DOHH2 (cell line): ENCODE data around the gene LEMD1.

ENCODE experiments used
- H3F3A ChIP-seq: fragments of 200-600 bp; sonication (generic), shearing (Covaris generic); 2 replicates; pipeline ENCODE4 v1.6.0; 2016; ENCODE audit warnings: antibody characterized with exemption, mild to moderate bottlenecking; ENCODE audit not compliant: control insufficient read depth, insufficient read depth
- H3K27ac ChIP-seq: fragments of 200-600 bp; sonication (generic); 2 replicates; pipeline ENCODE4 v1.5.1; 2014; ENCODE audit warnings: low read depth, mild to moderate bottlenecking, low read length, moderate library complexity
- H3K27me3 ChIP-seq: fragments of 200-600 bp; sonication (generic); 2 replicates; pipeline ENCODE4 v1.6.1; 2014; ENCODE audit warnings: mild to moderate bottlenecking, low read length, mixed read lengths; ENCODE audit not compliant: control insufficient read depth
- H3K36me3 ChIP-seq: fragments of 200-600 bp; sonication (generic); 2 replicates; pipeline ENCODE4 v1.6.1; 2014; ENCODE audit warnings: mild to moderate bottlenecking, low read length, moderate library complexity, mixed read lengths; ENCODE audit not compliant: control insufficient read depth
- H3K4me1 ChIP-seq: fragments of 200-600 bp; sonication (generic); 2 replicates; pipeline ENCODE4 v1.6.1; 2014; ENCODE audit warnings: mild to moderate bottlenecking, low read length, mixed read lengths; ENCODE audit not compliant: control insufficient read depth
- H3K4me2 ChIP-seq: fragments of 200-600 bp; sonication (generic); 2 replicates; pipeline ENCODE4 v1.6.0; 2014; ENCODE audit warnings: mild to moderate bottlenecking, low read length, moderate library complexity
- H3K4me3 ChIP-seq: fragments of 200-600 bp; sonication (generic); 2 replicates; pipeline ENCODE4 v1.5.1; 2014; ENCODE audit warnings: mild to moderate bottlenecking, low read length, mixed read lengths
- H3K79me2 ChIP-seq: fragments of 200-600 bp; sonication (generic); 2 replicates; pipeline ENCODE4 v1.6.1; 2014; ENCODE audit warnings: mild to moderate bottlenecking, low read length, mixed read lengths; ENCODE audit not compliant: control insufficient read depth
- H3K9me2 ChIP-seq: fragments of 200-600 bp; sonication (generic); replicated peaks from 2 replicates; pipeline ENCODE4 v1.6.1; 2014; ENCODE audit warnings: mild to moderate bottlenecking, low read length, mixed read lengths; ENCODE audit not compliant: control insufficient read depth
- H3K9me3 ChIP-seq: fragments of 200-600 bp; sonication (generic); 2 replicates; pipeline ENCODE4 v1.6.1; 2014; ENCODE audit warnings: antibody characterized with exemption, low read length, mixed read lengths; ENCODE audit not compliant: control insufficient read depth, insufficient read depth
- H4K20me1 ChIP-seq: fragments of 200-600 bp; sonication (generic); 2 replicates; pipeline ENCODE4 v1.6.0; 2014; ENCODE audit warnings: low read depth, mild to moderate bottlenecking, antibody characterized with exemption, low read length, moderate library complexity; ENCODE audit not compliant: control insufficient read depth, insufficient read depth
- EZH2phosphoT487 ChIP-seq: fragments of 200-600 bp; sonication (generic); IDR thresholded peaks from 2 replicates; pipeline ENCODE4 v1.6.1; 2017; ENCODE audit warnings: borderline replicate concordance, mild to moderate bottlenecking, antibody characterized with exemption, low read length, moderate library complexity, mixed read lengths
- TF ChIP-seq, protein P1 (sequence below): fragments of 200-600 bp; sonication (generic); IDR thresholded peaks from one replicate; pipeline ENCODE4 v1.5.1; 2014; ENCODE audit warnings: antibody characterized with exemption, mild to moderate bottlenecking, low read depth, low read length; ENCODE audit not compliant: poor library complexity, severe bottlenecking

The LEMD1 gene

DNA sequence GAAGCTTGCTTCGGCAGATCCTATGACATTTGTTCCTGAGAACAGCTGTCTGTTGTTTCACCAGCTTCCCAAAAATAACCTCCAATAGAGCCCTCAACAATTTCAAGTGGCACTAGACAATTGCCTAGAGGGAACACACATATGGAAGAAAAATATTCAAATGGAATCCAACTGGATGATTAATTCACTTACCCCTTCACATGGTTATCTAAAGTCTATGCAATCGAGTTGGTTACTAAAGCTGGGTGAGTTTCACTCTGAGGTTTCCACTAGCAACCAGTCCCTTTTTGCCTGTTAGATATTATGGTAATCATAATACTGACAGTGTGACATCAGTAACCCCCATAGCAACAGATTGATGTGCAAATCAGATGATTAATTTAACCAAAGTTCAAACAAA, at the start of gene LEMD1:
TSS of gene LEMD1 (minus strand) at position 259 of the 400 bp plus-strand sequence. CDS start 1,520 bp downstream, outside the sequence.
- H3K4me3 ChIP-seq, result no peak within 1 kb of the TSS
- H3K4me2 ChIP-seq, result no peak within 1 kb of the TSS
- H3K36me3 ChIP-seq, result no peaks in the 10 kb centered on the region
- H4K20me1 ChIP-seq, result no peaks in the 10 kb centered on the region
- no peaks in the 10 kb centered on the region for H3K79me2 ChIP-seq
- no peaks in the 10 kb centered on the region for H3F3A ChIP-seq
- H3K4me1 ChIP-seq, result no peaks in the 10 kb centered on the region
- H3K9me3 ChIP-seq, result no peaks in the 10 kb centered on the region
- H3K9me2 ChIP-seq, result no peaks in the 10 kb centered on the region
- H3K27me3 ChIP-seq, result peaks cover 7% of the 10 kb centered on the region; the same call in 1 of the 2 replicates
- no peak for TF ChIP-seq EZH2phosphoT487
- TF ChIP-seq, protein P1, sequence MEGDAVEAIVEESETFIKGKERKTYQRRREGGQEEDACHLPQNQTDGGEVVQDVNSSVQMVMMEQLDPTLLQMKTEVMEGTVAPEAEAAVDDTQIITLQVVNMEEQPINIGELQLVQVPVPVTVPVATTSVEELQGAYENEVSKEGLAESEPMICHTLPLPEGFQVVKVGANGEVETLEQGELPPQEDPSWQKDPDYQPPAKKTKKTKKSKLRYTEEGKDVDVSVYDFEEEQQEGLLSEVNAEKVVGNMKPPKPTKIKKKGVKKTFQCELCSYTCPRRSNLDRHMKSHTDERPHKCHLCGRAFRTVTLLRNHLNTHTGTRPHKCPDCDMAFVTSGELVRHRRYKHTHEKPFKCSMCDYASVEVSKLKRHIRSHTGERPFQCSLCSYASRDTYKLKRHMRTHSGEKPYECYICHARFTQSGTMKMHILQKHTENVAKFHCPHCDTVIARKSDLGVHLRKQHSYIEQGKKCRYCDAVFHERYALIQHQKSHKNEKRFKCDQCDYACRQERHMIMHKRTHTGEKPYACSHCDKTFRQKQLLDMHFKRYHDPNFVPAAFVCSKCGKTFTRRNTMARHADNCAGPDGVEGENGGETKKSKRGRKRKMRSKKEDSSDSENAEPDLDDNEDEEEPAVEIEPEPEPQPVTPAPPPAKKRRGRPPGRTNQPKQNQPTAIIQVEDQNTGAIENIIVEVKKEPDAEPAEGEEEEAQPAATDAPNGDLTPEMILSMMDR, result no peak
- no peak within 1 kb of the TSS for H3K27ac ChIP-seq

DNA sequence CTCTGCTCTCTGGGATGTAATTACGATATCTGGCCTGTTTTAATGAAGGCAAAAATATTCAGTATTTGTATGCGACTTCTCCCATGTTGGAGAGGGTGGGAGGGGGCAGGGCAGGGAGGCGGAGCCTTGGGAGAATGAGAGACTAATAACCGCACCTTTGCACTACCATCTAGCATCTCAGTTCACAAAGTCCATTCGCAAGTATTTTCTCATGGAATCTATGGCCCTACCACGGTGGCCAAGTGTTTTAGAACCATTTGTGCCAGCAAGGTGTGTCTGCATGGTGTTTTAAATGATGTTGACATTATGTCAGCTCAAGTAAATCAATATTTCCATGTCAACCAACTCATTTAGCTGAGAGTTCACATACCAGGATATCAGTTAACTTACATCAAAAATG, 48.3 kb upstream of the LEMD1 start:
- Histone ChIP-seq H3K4me2 (no peak overlapping the region), H3K27ac (no peak overlapping the region), H3F3A (no peaks in the 10 kb centered on the region), H3K9me3 (peaks cover 7% of the 10 kb centered on the region), H3K4me1 (no peaks in the 10 kb centered on the region), H3K9me2 (no peaks in the 10 kb centered on the region), H3K27me3 (peaks cover 34% of the 10 kb centered on the region), H3K79me2 (no peaks in the 10 kb centered on the region), H3K4me3 (no peak overlapping the region), H4K20me1 (no peaks in the 10 kb centered on the region), H3K36me3 (no peaks in the 10 kb centered on the region)
- TF ChIP-seq EZH2phosphoT487, result no peak
- TF ChIP-seq, protein P1, result no peak

- Histone ChIP-seq H3K9me3 (no peaks in the 10 kb centered on the region), H3K4me3 (no peak overlapping the region), H4K20me1 (no peaks in the 10 kb centered on the region), H3K4me1 (no peaks in the 10 kb centered on the region), H3K27ac (no peak overlapping the region), H3K4me2 (no peak overlapping the region), H3F3A (no peaks in the 10 kb centered on the region), H3K9me2 (no peaks in the 10 kb centered on the region), H3K79me2 (no peaks in the 10 kb centered on the region), H3K27me3 (peaks cover 34% of the 10 kb centered on the region), H3K36me3 (no peaks in the 10 kb centered on the region)
- TF ChIP-seq, protein P1, result no peak
- TF ChIP-seq EZH2phosphoT487, result no peak
Measured at GRCh38 chr1:205466595-205467220, 44.9 kb upstream of the LEMD1 start.
